Common myeloid progenitor, CD34-positive (primary cell): ENCODE data around the gene CEPT1.

ENCODE experiments used
- CTCF ChIA-PET: fragments of 350-600 bp; sonication (Branson Sonifier 250); formaldehyde crosslinking; loops from one replicate; lab custom pipeline; 2021; ENCODE audit warnings: antibody characterized with exemption; lab: Charles Lee
- POLR2A ChIA-PET: fragments of 350-600 bp; sonication (Branson Sonifier 250); formaldehyde crosslinking; loops from one replicate; lab custom pipeline; 2021; ENCODE audit warnings: antibody characterized with exemption; lab: Charles Lee
- DNase-seq, 3 donors: peaks; one replicate each; pipeline versions ENCODE4 v3.0.0 to v3.0.0-alpha.2; 2013
- H3K27ac ChIP-seq, 2 experiments: 1 replicate in 1 of 2; 2 replicates in 1 of 2; pipeline ENCODE4 v1.7.0; 2013; ENCODE audit warnings: inconsistent platforms in 2 of 2, low read length in 2 of 2, mild to moderate bottlenecking in 2 of 2, low read depth in 1 of 2, moderate library complexity in 1 of 2; ENCODE audit not compliant: severe bottlenecking in 2 of 2, insufficient read depth in 1 of 2, poor library complexity in 1 of 2
- H3K27me3 ChIP-seq, 5 experiments: replicated peaks in 2 of 5; 1 replicate in 3 of 5; 2 replicates in 2 of 5; pipeline versions ENCODE4 v1.6.1 to v1.7.0; 2013; ENCODE audit warnings: low read length in 4 of 5, mild to moderate bottlenecking in 2 of 5, moderate library complexity in 2 of 5, inconsistent platforms in 1 of 5; ENCODE audit not compliant: insufficient read depth in 5 of 5, control insufficient read depth in 4 of 5
- H3K36me3 ChIP-seq, 4 experiments: 1 replicate in 2 of 4; 2 replicates in 2 of 4; pipeline versions ENCODE4 v1.6.1 to v1.7.0; 2013; ENCODE audit warnings: low read length in 3 of 4, control low read depth in 1 of 4, mild to moderate bottlenecking in 1 of 4; ENCODE audit not compliant: control insufficient read depth in 4 of 4, insufficient read depth in 4 of 4
- H3K4me1 ChIP-seq, 4 experiments: 1 replicate in 3 of 4; 2 replicates in 1 of 4; pipeline versions ENCODE4 v1.6.1 to v1.7.1; 2013; ENCODE audit warnings: low read length in 3 of 4, mild to moderate bottlenecking in 3 of 4, control low read depth in 1 of 4, inconsistent platforms in 1 of 4, moderate library complexity in 1 of 4; ENCODE audit not compliant: control insufficient read depth in 4 of 4, insufficient read depth in 4 of 4; ENCODE audit errors: control extremely low read depth in 1 of 4
- H3K4me3 ChIP-seq, 7 experiments: 1 replicate in 4 of 7; 2 replicates in 3 of 7; pipeline versions ENCODE4 v1.5.1 to v1.7.0; 2013; ENCODE audit warnings: mild to moderate bottlenecking in 7 of 7, low read length in 6 of 7, moderate library complexity in 6 of 7, inconsistent platforms in 2 of 7, low read depth in 2 of 7, control low read depth in 1 of 7; ENCODE audit not compliant: insufficient read depth in 4 of 7, control insufficient read depth in 1 of 7; ENCODE audit errors: extremely low read depth in 1 of 7
- H3K9me3 ChIP-seq, 5 experiments: 1 replicate in 4 of 5; 2 replicates in 1 of 5; pipeline versions ENCODE4 v1.6.1 to v1.7.1; 2013; ENCODE audit warnings: low read length in 4 of 5, mild to moderate bottlenecking in 2 of 5, inconsistent platforms in 1 of 5, low read depth in 1 of 5, moderate library complexity in 1 of 5; ENCODE audit not compliant: control insufficient read depth in 4 of 5, insufficient read depth in 2 of 5; ENCODE audit errors: control extremely low read depth in 1 of 5
- WGBS: methylation state at CpG from one replicate; pipeline ENCODE4 v1.1.5; 2013; ENCODE audit not compliant: insufficient coverage; 5-methylcytosine and 5-hydroxymethylcytosine counted together

Gene CEPT1

GRCh38 chr1:111162488-111162880 is 22.5 kb downstream of the CEPT1 start:
- 100% methylated on average over 1 of the region's 2 CpGs for WGBS
- H3K27ac ChIP-seq: no peak overlapping the region
- POLR2A ChIA-PET: no interaction called here

GRCh38 chr1:111163363-111163762 is 23.3 kb downstream of the CEPT1 start:
- no peaks in the 10 kb centered on the region for H3K4me1 ChIP-seq
- H3K27ac ChIP-seq: no peak overlapping the region
- 100% methylated on average over 4 of the region's 4 CpGs for WGBS
- H3K9me3 ChIP-seq: no peaks in the 10 kb centered on the region
- no peak for DNase-seq
- no peaks in the 10 kb centered on the region for H3K27me3 ChIP-seq
- ChIA-PET POLR2A (interaction anchor here (0.6 kb wide), 1 partner anchor 23 kb away, joined by 7 read pairs; no protein-coding TSS in a partner anchor), CTCF (interaction anchor here (1.4 kb wide), 1 partner anchor 52 kb away, joined by 4 read pairs; no protein-coding TSS in a partner anchor)
- H3K36me3 ChIP-seq: peaks cover 13 to 37% (median 25%) of the 10 kb centered on the region in 4 experiments
- H3K4me3 ChIP-seq: no peak overlapping the region

More at GRCh38 chr1:111162488-111162880, 22.5 kb downstream of the CEPT1 start:
- Histone ChIP-seq H3K9me3 (no peaks in the 10 kb centered on the region), H3K4me3 (no peak overlapping the region), H3K4me1 (no peaks in the 10 kb centered on the region), H3K27me3 (no peaks in the 10 kb centered on the region), H3K36me3 (peaks cover 10 to 31% (median 20%) of the 10 kb centered on the region in 4 experiments)
- no peak for DNase-seq
- CTCF ChIA-PET: no interaction called here

GRCh38 chr1:111164151-111164550 is 24.1 kb downstream of the CEPT1 start:
- WGBS: 93% methylated on average over 2 of the region's 2 CpGs
- Histone ChIP-seq H3K9me3 (no peaks in the 10 kb centered on the region), H3K27me3 (no peaks in the 10 kb centered on the region), H3K36me3 (peaks cover 17 to 43% (median 32%) of the 10 kb centered on the region in 4 experiments), H3K27ac (no peak overlapping the region), H3K4me1 (no peaks in the 10 kb centered on the region), H3K4me3 (no peak overlapping the region)
- POLR2A ChIA-PET: interaction anchor here (0.6 kb wide), 1 partner anchor 22 kb away, joined by 7 read pairs; no protein-coding TSS in a partner anchor
- DNase-seq: no peak
- CTCF ChIA-PET: interaction anchor here (1.0 to 1.4 kb wide), 2 partner anchors 19 to 51 kb away, joined by 3 to 4 read pairs; no protein-coding TSS in a partner anchor

- no peaks in the 10 kb centered on the region for H3K4me1 ChIP-seq
- H3K36me3 ChIP-seq: peaks cover 23 to 48% (median 32%) of the 10 kb centered on the region in 4 experiments
- no peak overlapping the region for H3K4me3 ChIP-seq
- H3K27me3 ChIP-seq: no peaks in the 10 kb centered on the region
- ChIA-PET CTCF (interaction anchor here (1.1 kb wide), 1 partner anchor 12 kb away, joined by 3 read pairs; no protein-coding TSS in a partner anchor), POLR2A (no interaction called here)
- no peak overlapping the region for H3K27ac ChIP-seq
- no peaks in the 10 kb centered on the region for H3K9me3 ChIP-seq
- DNase-seq: no peak
These were observed 32.4 kb downstream of the CEPT1 start for GRCh38 chr1:111172463-111172862.

- no peak for DNase-seq
- Histone ChIP-seq H3K4me1 (no peaks in the 10 kb centered on the region), H3K27ac (no peak overlapping the region), H3K27me3 (no peaks in the 10 kb centered on the region), H3K9me3 (no peaks in the 10 kb centered on the region), H3K4me3 (no peak overlapping the region), H3K36me3 (peaks cover 16 to 42% (median 31%) of the 10 kb centered on the region in 4 experiments)
- ChIA-PET CTCF (interaction anchor here (1.1 kb wide), 1 partner anchor 143 kb away, joined by 3 read pairs; no protein-coding TSS in a partner anchor), POLR2A (no interaction called here)
These were observed 34.0 kb downstream of the CEPT1 start for GRCh38 chr1:111174070-111174469.

- H3K27me3 ChIP-seq: no peaks in the 10 kb centered on the region
- ChIA-PET CTCF (interaction anchor here (1.1 kb wide), 1 partner anchor 145 kb away, joined by 3 read pairs; no protein-coding TSS in a partner anchor), POLR2A (no interaction called here)
- peaks cover 18 to 47% (median 31%) of the 10 kb centered on the region in 4 experiments for H3K36me3 ChIP-seq
- no peak for DNase-seq
- 91% methylated on average over 2 of the region's 3 CpGs for WGBS
- H3K9me3 ChIP-seq: no peaks in the 10 kb centered on the region
- H3K4me1 ChIP-seq: no peaks in the 10 kb centered on the region
- no peak overlapping the region for H3K4me3 ChIP-seq
- H3K27ac ChIP-seq: no peak overlapping the region
These were observed 35.3 kb downstream of the CEPT1 start for GRCh38 chr1:111175349-111175748.

GRCh38 chr1:111176678-111177077 is 36.7 kb downstream of the CEPT1 start:
- Histone ChIP-seq H3K9me3 (no peaks in the 10 kb centered on the region), H3K4me1 (no peaks in the 10 kb centered on the region), H3K36me3 (peaks cover 18 to 49% (median 30%) of the 10 kb centered on the region in 4 experiments), H3K27me3 (no peaks in the 10 kb centered on the region), H3K4me3 (no peak overlapping the region), H3K27ac (no peak overlapping the region)
- WGBS: no CpG with 5 or more reads among the region's 1 CpG
- POLR2A ChIA-PET: no interaction called here
- no peak for DNase-seq
- CTCF ChIA-PET: no interaction called here
